Epithelial cell of proximal tubule (primary cell): ENCODE measurements around the gene NUDC. TPM values are rescaled to one million over a fixed set of nuclear protein-coding genes. Genes with fewer than 3 reads are reported as not detected.

Source experiments
- DNase-seq: peaks from one replicate; pipeline ENCODE4 v3.0.0-alpha.2; 2011; ENCODE audit warnings: low read depth
- H3K4me3 ChIP-seq: 2 replicates; pipeline ENCODE4 v1.5.1; 2011; ENCODE audit warnings: low read depth, mild to moderate bottlenecking, low read length
- CTCF ChIP-seq: conservative IDR thresholded peaks from 2 replicates; pipeline ENCODE4 v1.5.1; 2012; ENCODE audit warnings: low read depth, mild to moderate bottlenecking, low read length
- total RNA-seq: library from RNA; depleted of rRNA; stranded (reverse); fragments of >200 nt; gene quantifications from 2 replicates; pipeline ENCODE4 v1.2.3, GENCODE V29; 2015

NUDC gene
- total RNA-seq, 1 donor from 2014 or later, result 139 TPM

- peak overlapping the region; percentile 69 for H3K4me3 ChIP-seq
- no peak for TF ChIP-seq CTCF
- DNase-seq, result no peak
Measured at GRCh38 chr1:26900815-26901511, 20.6 kb upstream of the NUDC start.

- DNase-seq, result peak; percentile 93
- no peak for TF ChIP-seq CTCF
- no peak overlapping the region for H3K4me3 ChIP-seq
Measured at GRCh38 chr1:26907071-26907917, 14.2 kb upstream of the NUDC start.

- no peak for TF ChIP-seq CTCF
- no peak overlapping the region for H3K4me3 ChIP-seq
- DNase-seq, result no peak
Measured at GRCh38 chr1:26909951-26910342, 11.6 kb upstream of the NUDC start.

GRCh38 chr1:26910343-26911160, 11.0 kb upstream of the NUDC start:
- DNase-seq, result no peak

GRCh38 chr1:26911399-26912146, 10.0 kb upstream of the NUDC start:
- no peak for DNase-seq
- TF ChIP-seq CTCF, result no peak
- no peak overlapping the region for H3K4me3 ChIP-seq

More at GRCh38 chr1:26910343-26911160, 11.0 kb upstream of the NUDC start:
- no peak for TF ChIP-seq CTCF
- no peak overlapping the region for H3K4me3 ChIP-seq

- DNase-seq, result no peak
- no peak for TF ChIP-seq CTCF
- H3K4me3 ChIP-seq, result no peak overlapping the region
Measured at GRCh38 chr1:26912147-26912490, 9.4 kb upstream of the NUDC start.
